B cell (primary cell): ENCODE measurements around the gene CD55. TPM values are rescaled to one million over a fixed set of nuclear protein-coding genes. Genes with fewer than 3 reads are reported as not detected.

Experiments used
- ATAC-seq: fragments of 200-7000 bp; cut with Tn5 transposase; one replicate; pipeline ENCODE4 v1.10.0; 2021; ENCODE audit warnings: low read depth, mild to moderate bottlenecking, moderate number of reproducible peaks, moderate library complexity
- CTCF ChIA-PET: fragments of 350-600 bp; sonication (Branson Sonifier 250); formaldehyde crosslinking; loops from one replicate; lab custom pipeline; 2021; ENCODE audit warnings: antibody characterized with exemption, inconsistent platforms; lab: Charles Lee
- POLR2A ChIA-PET: fragments of 350-600 bp; sonication (Branson Sonifier 250); formaldehyde crosslinking; loops from one replicate; lab custom pipeline; 2021; ENCODE audit warnings: antibody characterized with exemption; lab: Charles Lee
- DNase-seq: peaks from one replicate; pipeline ENCODE4 v3.0.0; 2013
- H2AFZ ChIP-seq: 2 replicates; pipeline ENCODE4 v1.6.1; 2012; ENCODE audit warnings: mild to moderate bottlenecking, low read depth, low read length; ENCODE audit not compliant: insufficient read depth, poor library complexity, severe bottlenecking
- H3K27ac ChIP-seq, 2 donors: 1 replicate in 1 of 2; 2 replicates in 1 of 2; pipeline ENCODE4 v1.5.1; 2012 to 2013; ENCODE audit warnings: low read length in 2 of 2, mild to moderate bottlenecking in 2 of 2, moderate library complexity in 1 of 2
- H3K27me3 ChIP-seq, 4 experiments: fragments of 200-600 bp in 1 of 4; sonication (generic) in 1 of 4; replicated peaks in 1 of 4; 1 replicate in 2 of 4; 2 replicates in 2 of 4; pipeline versions ENCODE4 v1.6.1 to v1.7.0; 2013 to 2016; ENCODE audit warnings: low read length in 3 of 4, mild to moderate bottlenecking in 2 of 4, mixed read lengths in 1 of 4, moderate library complexity in 1 of 4; ENCODE audit not compliant: insufficient read depth in 4 of 4, control insufficient read depth in 3 of 4; ENCODE audit errors: control extremely low read depth in 1 of 4
- H3K36me3 ChIP-seq, 2 experiments: replicated peaks in 1 of 2; 1 replicate in 1 of 2; 2 replicates in 1 of 2; pipeline versions ENCODE4 v1.6.1 to v1.7.1; 2013; ENCODE audit warnings: low read length in 1 of 2; ENCODE audit not compliant: insufficient read depth in 2 of 2, control insufficient read depth in 1 of 2; ENCODE audit errors: control extremely low read depth in 1 of 2, extremely low read depth in 1 of 2
- H3K4me1 ChIP-seq, 2 donors: fragments of 200-600 bp in 1 of 2; sonication (generic) in 1 of 2; 1 replicate in 1 of 2; 2 replicates in 1 of 2; pipeline versions ENCODE4 v1.5.1 to v1.6.1; 2013 to 2017; ENCODE audit warnings: low read length in 2 of 2; ENCODE audit not compliant: control insufficient read depth in 2 of 2, insufficient read depth in 2 of 2
- H3K4me2 ChIP-seq: replicated peaks from 2 replicates; pipeline ENCODE3; 2012; ENCODE audit warnings: mild to moderate bottlenecking, low read depth, low read length; ENCODE audit not compliant: poor library complexity, severe bottlenecking
- H3K4me3 ChIP-seq, 5 experiments: fragments of 200-600 bp in 1 of 5; sonication (generic) in 1 of 5; 1 replicate in 3 of 5; 2 replicates in 2 of 5; pipeline versions ENCODE4 v1.5.1 to v1.7.0; 2011 to 2016; ENCODE audit warnings: low read length in 4 of 5, mild to moderate bottlenecking in 4 of 5, low read depth in 2 of 5, control low read depth in 1 of 5, moderate library complexity in 1 of 5; ENCODE audit not compliant: insufficient read depth in 1 of 5; ENCODE audit errors: control extremely low read depth in 1 of 5, extremely low read depth in 1 of 5
- H3K79me2 ChIP-seq: fragments of 200-600 bp; sonication (generic); one replicate; pipeline ENCODE4 v1.6.0; 2016; ENCODE audit warnings: low read length; ENCODE audit not compliant: control insufficient read depth, insufficient read depth
- H3K9ac ChIP-seq: fragments of 200-600 bp; sonication (generic); 2 replicates; pipeline ENCODE4 v1.6.1; 2017; ENCODE audit warnings: mild to moderate bottlenecking, low read length, moderate library complexity
- H3K9me3 ChIP-seq, 3 donors: one replicate each; pipeline versions ENCODE4 v1.6.1 to v1.7.1; 2013; ENCODE audit warnings: low read length in 2 of 3; ENCODE audit not compliant: control insufficient read depth in 2 of 3, insufficient read depth in 1 of 3; ENCODE audit errors: control extremely low read depth in 1 of 3
- H4K20me1 ChIP-seq: 2 replicates; pipeline ENCODE4 v1.6.0; 2012; ENCODE audit warnings: mild to moderate bottlenecking, low read length; ENCODE audit not compliant: insufficient read depth, control insufficient read depth, poor library complexity, severe bottlenecking
- H3K27ac Mint-ChIP-seq: one replicate; pipeline ENCODE4 v1.8.0; 2021; ENCODE audit warnings: mixed read lengths
- H3K27me3 Mint-ChIP-seq: one replicate; pipeline ENCODE4 v1.8.0; 2021; ENCODE audit warnings: mixed read lengths
- H3K4me1 Mint-ChIP-seq: one replicate; pipeline ENCODE4 v1.8.0; 2021; ENCODE audit warnings: mixed read lengths
- H3K4me3 Mint-ChIP-seq: one replicate; pipeline ENCODE4 v1.8.0; 2021; ENCODE audit warnings: mixed read lengths
- H3K9me3 Mint-ChIP-seq: one replicate; pipeline ENCODE4 v1.8.0; 2022; ENCODE audit warnings: mixed read lengths; ENCODE audit not compliant: insufficient read depth
- EZH2 ChIP-seq: IDR thresholded peaks from 2 replicates; pipeline ENCODE4 v1.6.1; 2012; ENCODE audit warnings: borderline replicate concordance, low read depth, mild to moderate bottlenecking, moderate library complexity, low read length; ENCODE audit not compliant: insufficient read depth, poor library complexity, severe bottlenecking
- WGBS: methylation state at CpG from one replicate; pipeline ENCODE4 v1.1.5; 2013; ENCODE audit warnings: missing lambda C conversion rate; ENCODE audit not compliant: insufficient coverage; 5-methylcytosine and 5-hydroxymethylcytosine counted together
- intact Hi-C: fragments of 100-400 bp; cut with micrococcal nuclease; formaldehyde crosslinking; loops from one replicate; pipeline ENCODE4 v1.10.0; 2022
- polyA plus RNA-seq: library from polyadenylated mRNA; depleted of rRNA; stranded (reverse); fragments of >200 nt; gene quantifications from 2 replicates; pipeline ENCODE4 v1.2.3, GENCODE V29; 2012
- total RNA-seq, 2 donors: library from RNA; stranded (reverse); fragments of 120-200 nt in 1 of 2; gene quantifications; 1 replicate in 1 of 2; 2 replicates in 1 of 2; pipeline versions ENCODE4 v1.2.3 to v1.2.4, GENCODE V29; 2013 to 2022
- TF ChIP-seq, protein P1 (sequence below): fragments of 200-600 bp; IDR thresholded peaks from one replicate; pipeline ENCODE4 v1.8.0; 2022; ENCODE audit warnings: antibody characterized with exemption, mild to moderate bottlenecking

Gene CD55
- total and polyA plus RNA-seq, 2 donors (not counting 1 experiment from before 2014, with no cell fraction given), result 98.3 to 239 TPM

DNA sequence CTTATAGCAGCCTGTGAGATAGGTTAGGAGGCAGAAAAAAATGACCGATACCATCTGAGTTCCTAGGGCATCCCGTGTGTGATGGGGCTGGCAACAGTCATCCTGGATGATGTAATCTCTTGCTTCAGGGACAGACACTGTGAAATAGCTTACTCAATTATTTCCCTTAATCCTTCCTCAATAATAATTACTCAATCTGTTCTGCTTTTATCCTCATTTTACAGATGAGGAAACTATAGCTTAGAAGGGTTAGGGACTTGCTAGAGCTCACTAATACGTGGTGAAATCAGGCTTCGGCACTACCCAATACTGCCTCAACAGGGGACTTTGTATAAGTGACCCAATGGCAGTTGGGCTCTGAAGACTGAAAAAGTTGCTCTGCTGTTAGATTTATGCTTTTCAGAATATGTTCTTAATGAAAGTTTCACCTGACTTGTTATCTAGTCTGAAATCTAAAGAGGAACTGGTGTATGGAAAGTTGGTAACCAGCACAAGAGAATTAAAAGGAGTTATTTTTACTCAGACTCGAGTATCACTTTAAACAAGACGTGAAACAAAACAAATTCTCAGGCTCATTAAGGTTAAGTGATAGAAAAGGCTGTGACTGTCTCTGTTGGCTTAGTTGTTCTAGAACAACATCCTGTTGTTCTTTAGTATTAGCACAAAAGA is 14.4 kb downstream of the CD55 start:
- Histone ChIP-seq H3K9ac (peak overlapping the region; percentile 61), H3K4me2 (peak overlapping the region; percentile 67), H3K9me3 (no peaks in the 10 kb centered on the region), H3K27ac (peak overlapping the region; percentile 95 to 98), H3K79me2 (peaks cover 62% of the 10 kb centered on the region), H3K4me1 (peaks cover 52 to 74% of the 10 kb centered on the region in 2 donors), H2AFZ (no peak overlapping the region), H3K4me3 (peak overlapping the region in 3 of 5 experiments; percentile 14 to 42 (median 27)), H4K20me1 (no peaks in the 10 kb centered on the region), H3K36me3 (peaks cover 5 to 74% of the 10 kb centered on the region in 2 experiments), H3K27me3 (no peaks in the 10 kb centered on the region)
- TF ChIP-seq EZH2, result no peak
- TF ChIP-seq, protein P1, sequence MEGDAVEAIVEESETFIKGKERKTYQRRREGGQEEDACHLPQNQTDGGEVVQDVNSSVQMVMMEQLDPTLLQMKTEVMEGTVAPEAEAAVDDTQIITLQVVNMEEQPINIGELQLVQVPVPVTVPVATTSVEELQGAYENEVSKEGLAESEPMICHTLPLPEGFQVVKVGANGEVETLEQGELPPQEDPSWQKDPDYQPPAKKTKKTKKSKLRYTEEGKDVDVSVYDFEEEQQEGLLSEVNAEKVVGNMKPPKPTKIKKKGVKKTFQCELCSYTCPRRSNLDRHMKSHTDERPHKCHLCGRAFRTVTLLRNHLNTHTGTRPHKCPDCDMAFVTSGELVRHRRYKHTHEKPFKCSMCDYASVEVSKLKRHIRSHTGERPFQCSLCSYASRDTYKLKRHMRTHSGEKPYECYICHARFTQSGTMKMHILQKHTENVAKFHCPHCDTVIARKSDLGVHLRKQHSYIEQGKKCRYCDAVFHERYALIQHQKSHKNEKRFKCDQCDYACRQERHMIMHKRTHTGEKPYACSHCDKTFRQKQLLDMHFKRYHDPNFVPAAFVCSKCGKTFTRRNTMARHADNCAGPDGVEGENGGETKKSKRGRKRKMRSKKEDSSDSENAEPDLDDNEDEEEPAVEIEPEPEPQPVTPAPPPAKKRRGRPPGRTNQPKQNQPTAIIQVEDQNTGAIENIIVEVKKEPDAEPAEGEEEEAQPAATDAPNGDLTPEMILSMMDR, result peak; percentile 34
- POLR2A ChIA-PET, result interaction anchor here (1.5 to 2.5 kb wide), 2 partner anchors 14 to 19 kb away, joined by 3 to 21 read pairs; partner anchors contain the start of gene CD55
- WGBS, result no CpG with 5 or more reads among the region's 6 CpGs
- peak overlapping the region; percentile 72 for H3K4me3 Mint-ChIP-seq
- H3K27ac Mint-ChIP-seq, result peak overlapping the region; percentile 94
- peak; percentile 83 for DNase-seq
- CTCF ChIA-PET, result interaction anchor here (0.6 to 2.9 kb wide), 11 partner anchors 10 to 286 kb away, joined by 3 to 35 read pairs (median 4); partner anchors contain the start of gene CD55
- intact Hi-C loops, result loop anchor here (2.0 to 5.0 kb wide), 4 partner anchors 15 to 254 kb away; partner anchors contain the start of gene CR1
- peaks cover 73% of the 10 kb centered on the region for H3K4me1 Mint-ChIP-seq
- ATAC-seq, result peak; percentile 41
- H3K9me3 Mint-ChIP-seq, result no peaks in the 10 kb centered on the region
- H3K27me3 Mint-ChIP-seq, result no peaks in the 10 kb centered on the region
